GM19240 (cell line): ENCODE data around the gene SIX1.

Experiments
- DNase-seq: peaks from one replicate; pipeline ENCODE4 v3.0.0; 2011; ENCODE audit warnings: low spot score; ENCODE audit not compliant: insufficient read length

The SIX1 gene

DNA sequence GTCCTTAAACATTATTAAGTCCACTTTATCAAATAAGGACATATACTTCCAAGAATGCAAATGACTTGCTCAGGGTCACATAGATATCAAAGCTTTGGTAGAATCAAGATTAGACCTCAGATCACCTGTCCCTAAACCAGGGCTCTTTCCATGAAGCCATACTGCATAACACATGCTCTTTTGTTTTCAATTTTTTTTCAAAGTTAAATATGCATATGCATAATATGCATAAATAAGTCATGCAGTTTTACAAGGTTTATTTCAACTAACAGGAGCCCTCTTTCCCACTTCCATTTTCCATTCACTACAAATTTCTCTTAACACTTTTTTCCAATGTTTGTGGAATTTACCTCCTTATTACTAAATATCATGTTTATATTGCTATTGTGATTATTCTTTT lies 53.1 kb downstream of the SIX1 start:
- DNase-seq, result no peak

DNA sequence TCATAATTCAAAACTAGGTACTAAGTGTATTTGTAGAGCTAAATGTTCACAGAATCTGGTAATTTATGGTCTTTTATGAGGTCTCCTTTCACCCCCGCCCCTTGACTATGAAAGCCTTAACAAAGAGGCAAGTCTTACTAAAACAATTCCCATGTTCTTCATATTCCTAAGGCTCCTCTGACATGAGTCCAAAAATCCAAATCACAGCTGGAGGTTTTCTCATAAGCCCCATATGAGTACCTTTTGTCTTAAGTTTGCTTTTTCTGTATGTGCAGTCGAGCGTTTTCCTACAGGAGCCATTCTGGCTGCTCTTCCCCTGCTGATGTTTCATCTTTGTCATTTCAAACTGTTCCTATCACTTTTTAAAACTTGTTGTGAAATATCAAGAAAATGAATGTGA lies 55.2 kb downstream of the SIX1 start:
- DNase-seq, result no peak
